HTERT RPE-1 (cell line): Measurements from ENCODE around the gene RABGAP1L.
"Not testable (repeated sequence)": the region's sequence is repeated elsewhere in the genome, so short reads cannot be mapped to it uniquely, and the experiment has no call there.

Experiments used
- in situ Hi-C: fragments of 300-500 bp; cut with MboI; formaldehyde crosslinking; loops from 4 replicates; pipeline ENCODE4 v1.14.3; 2020; ENCODE audit warnings: low sequenced_read_pairs

The RABGAP1L gene

GRCh38 chr1:174786760-174787159, 627.4 kb downstream of the RABGAP1L start:
- in situ Hi-C loops: no loop called here

GRCh38 chr1:174788981-174789380, 629.7 kb downstream of the RABGAP1L start:
- in situ Hi-C loops: no loop called here

- in situ Hi-C loops: no loop called here
Measured at GRCh38 chr1:174789399-174789798, 630.1 kb downstream of the RABGAP1L start.

GRCh38 chr1:174791863-174792262, 632.5 kb downstream of the RABGAP1L start:
- in situ Hi-C loops: no loop called here

GRCh38 chr1:174794861-174795260, 635.5 kb downstream of the RABGAP1L start:
- in situ Hi-C loops: no loop called here

GRCh38 chr1:174795806-174796205, 636.5 kb downstream of the RABGAP1L start:
- in situ Hi-C loops: no loop called here

GRCh38 chr1:174797398-174797797, 638.1 kb downstream of the RABGAP1L start:
- in situ Hi-C loops: no loop called here

GRCh38 chr1:174799136-174799479, 639.8 kb downstream of the RABGAP1L start:
- in situ Hi-C loops: no loop called here

- in situ Hi-C loops: no loop called here
Measured at GRCh38 chr1:174800216-174800851, 641.0 kb downstream of the RABGAP1L start.

GRCh38 chr1:174800876-174801275, 641.6 kb downstream of the RABGAP1L start:
- in situ Hi-C loops: no loop called here

GRCh38 chr1:174809755-174810280, 650.5 kb downstream of the RABGAP1L start:
- in situ Hi-C loops: no loop called here

- in situ Hi-C loops: no loop called here
Measured at GRCh38 chr1:174812016-174812415, 652.7 kb downstream of the RABGAP1L start.

GRCh38 chr1:174812656-174813055, 653.3 kb downstream of the RABGAP1L start:
- in situ Hi-C loops: no loop called here

GRCh38 chr1:174815036-174815435, 655.7 kb downstream of the RABGAP1L start:
- in situ Hi-C loops: no loop called here

- in situ Hi-C loops: no loop called here
Measured at GRCh38 chr1:174815474-174815908, 656.2 kb downstream of the RABGAP1L start.

GRCh38 chr1:174816621-174817020, 657.3 kb downstream of the RABGAP1L start:
- in situ Hi-C loops: not testable (repeated sequence)

GRCh38 chr1:174818014-174818616, 658.8 kb downstream of the RABGAP1L start:
- in situ Hi-C loops: no loop called here

- in situ Hi-C loops: no loop called here
Measured at GRCh38 chr1:174818951-174819350, 659.6 kb downstream of the RABGAP1L start.

- in situ Hi-C loops: no loop called here
Measured at GRCh38 chr1:174819596-174819995, 660.3 kb downstream of the RABGAP1L start.

GRCh38 chr1:174825127-174825526, 665.8 kb downstream of the RABGAP1L start:
- in situ Hi-C loops: no loop called here

GRCh38 chr1:174825806-174826205, 666.5 kb downstream of the RABGAP1L start:
- in situ Hi-C loops: no loop called here

GRCh38 chr1:174828264-174828663, 668.9 kb downstream of the RABGAP1L start:
- in situ Hi-C loops: no loop called here

- in situ Hi-C loops: no loop called here
Measured at GRCh38 chr1:174829990-174830389, 670.7 kb downstream of the RABGAP1L start.
